Left ventricle myocardium inferior (tissue), 1 donor: ENCODE results near the gene ZNF785. TPM values are rescaled to one million over a fixed set of nuclear protein-coding genes. Genes with fewer than 3 reads are reported as not detected.

Experiments used
- DNase-seq: peaks from one replicate; pipeline ENCODE4 v3.0.0-alpha.2; 2020
- H3K27ac ChIP-seq: fragments of 200-600 bp; replicated peaks from 2 replicates; pipeline ENCODE4 v1.8.0; 2021
- H3K27me3 ChIP-seq: fragments of 200-600 bp; 2 replicates; pipeline ENCODE4 v1.8.0; 2021; ENCODE audit warnings: low read depth
- H3K36me3 ChIP-seq: fragments of 200-600 bp; 2 replicates; pipeline ENCODE4 v1.8.0; 2021
- H3K4me1 ChIP-seq: fragments of 200-600 bp; 2 replicates; pipeline ENCODE4 v1.8.0; 2021
- H3K4me3 ChIP-seq: fragments of 200-600 bp; 2 replicates; pipeline ENCODE4 v1.8.0; 2021; ENCODE audit warnings: mild to moderate bottlenecking, moderate library complexity
- H3K9me3 ChIP-seq: fragments of 200-600 bp; replicated peaks from 2 replicates; pipeline ENCODE4 v1.8.0; 2021
- intact Hi-C: fragments of 100-400 bp; cut with micrococcal nuclease; formaldehyde crosslinking; loops from one replicate; pipeline ENCODE4 v1.11.0; 2022
- total RNA-seq: library from RNA; stranded (reverse); fragmentation: NEBNext Ultra II Directional; extraction: Animal tissue kit (Norgen Biotek cat#: 25700); gene quantifications from one replicate; pipeline ENCODE4 v1.2.1, GENCODE V29; 2021
- TF ChIP-seq, protein P1 (sequence below): fragments of 200-600 bp; IDR thresholded peaks from 2 replicates; pipeline ENCODE4 v1.8.0; 2021; ENCODE audit warnings: antibody characterized with exemption, mild to moderate bottlenecking, borderline replicate concordance
- donor health status: DM: no; HTN: yes; CAD: no; lungs with severe emphysema.

Gene ZNF785
- total RNA-seq, 1 donor from 2014 or later, result 7.1 TPM

DNA sequence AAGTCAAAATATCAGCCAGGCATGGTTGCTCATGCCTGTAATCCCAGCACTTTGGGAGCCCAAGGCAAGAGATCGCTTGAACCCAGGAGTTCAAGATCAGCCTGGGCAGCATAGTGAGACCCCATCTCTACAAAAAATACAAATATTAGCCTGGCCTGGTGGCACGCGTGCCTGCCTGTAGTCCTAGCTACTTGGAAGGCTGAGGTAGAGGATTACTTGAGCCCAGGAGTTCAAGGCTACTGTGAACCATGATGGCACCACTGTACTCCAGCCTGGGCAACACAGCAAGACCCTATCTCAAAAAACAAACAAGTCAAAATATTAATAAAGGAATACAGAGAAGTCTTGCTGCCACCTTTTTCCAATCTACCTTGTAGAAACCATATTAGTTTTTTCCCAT lies 20.5 kb upstream of the ZNF785 start:
- Histone ChIP-seq H3K27ac (no peak overlapping the region), H3K36me3 (peaks cover 50% of the 10 kb centered on the region), H3K9me3 (peaks cover under 1% of the 10 kb centered on the region), H3K4me1 (peaks cover 46% of the 10 kb centered on the region), H3K4me3 (no peak overlapping the region), H3K27me3 (no peaks in the 10 kb centered on the region)
- DNase-seq, result no peak
- intact Hi-C loops, result no loop called here
- TF ChIP-seq, protein P1, sequence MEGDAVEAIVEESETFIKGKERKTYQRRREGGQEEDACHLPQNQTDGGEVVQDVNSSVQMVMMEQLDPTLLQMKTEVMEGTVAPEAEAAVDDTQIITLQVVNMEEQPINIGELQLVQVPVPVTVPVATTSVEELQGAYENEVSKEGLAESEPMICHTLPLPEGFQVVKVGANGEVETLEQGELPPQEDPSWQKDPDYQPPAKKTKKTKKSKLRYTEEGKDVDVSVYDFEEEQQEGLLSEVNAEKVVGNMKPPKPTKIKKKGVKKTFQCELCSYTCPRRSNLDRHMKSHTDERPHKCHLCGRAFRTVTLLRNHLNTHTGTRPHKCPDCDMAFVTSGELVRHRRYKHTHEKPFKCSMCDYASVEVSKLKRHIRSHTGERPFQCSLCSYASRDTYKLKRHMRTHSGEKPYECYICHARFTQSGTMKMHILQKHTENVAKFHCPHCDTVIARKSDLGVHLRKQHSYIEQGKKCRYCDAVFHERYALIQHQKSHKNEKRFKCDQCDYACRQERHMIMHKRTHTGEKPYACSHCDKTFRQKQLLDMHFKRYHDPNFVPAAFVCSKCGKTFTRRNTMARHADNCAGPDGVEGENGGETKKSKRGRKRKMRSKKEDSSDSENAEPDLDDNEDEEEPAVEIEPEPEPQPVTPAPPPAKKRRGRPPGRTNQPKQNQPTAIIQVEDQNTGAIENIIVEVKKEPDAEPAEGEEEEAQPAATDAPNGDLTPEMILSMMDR, result no peak

DNA sequence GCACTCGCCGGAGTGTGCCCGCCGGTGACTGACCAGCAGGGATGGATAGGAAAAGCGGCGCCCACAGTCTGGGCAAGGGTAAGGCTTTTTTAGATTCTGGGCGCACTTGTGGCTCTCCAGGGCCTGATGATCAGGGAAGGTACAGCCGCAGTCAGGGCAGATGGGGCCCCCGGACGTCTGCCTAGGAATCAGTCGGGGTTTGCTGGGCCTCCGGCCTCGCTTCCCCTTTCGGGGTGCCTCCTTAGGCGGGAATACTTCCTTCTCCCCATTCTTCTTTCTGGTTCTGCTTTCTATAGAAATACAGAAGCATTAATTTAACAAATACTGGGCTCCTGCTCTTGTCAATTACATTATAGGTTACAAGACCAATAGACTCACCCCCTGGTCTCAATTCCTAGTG lies 19.7 kb upstream of the ZNF785 start:
- TF ChIP-seq, protein P1, result no peak
- Histone ChIP-seq H3K4me1 (peaks cover 40% of the 10 kb centered on the region), H3K36me3 (peaks cover 50% of the 10 kb centered on the region), H3K9me3 (peaks cover 3% of the 10 kb centered on the region), H3K27me3 (no peaks in the 10 kb centered on the region), H3K4me3 (no peak overlapping the region), H3K27ac (peak overlapping the region; percentile 13)
- DNase-seq, result no peak
- intact Hi-C loops, result no loop called here

DNA sequence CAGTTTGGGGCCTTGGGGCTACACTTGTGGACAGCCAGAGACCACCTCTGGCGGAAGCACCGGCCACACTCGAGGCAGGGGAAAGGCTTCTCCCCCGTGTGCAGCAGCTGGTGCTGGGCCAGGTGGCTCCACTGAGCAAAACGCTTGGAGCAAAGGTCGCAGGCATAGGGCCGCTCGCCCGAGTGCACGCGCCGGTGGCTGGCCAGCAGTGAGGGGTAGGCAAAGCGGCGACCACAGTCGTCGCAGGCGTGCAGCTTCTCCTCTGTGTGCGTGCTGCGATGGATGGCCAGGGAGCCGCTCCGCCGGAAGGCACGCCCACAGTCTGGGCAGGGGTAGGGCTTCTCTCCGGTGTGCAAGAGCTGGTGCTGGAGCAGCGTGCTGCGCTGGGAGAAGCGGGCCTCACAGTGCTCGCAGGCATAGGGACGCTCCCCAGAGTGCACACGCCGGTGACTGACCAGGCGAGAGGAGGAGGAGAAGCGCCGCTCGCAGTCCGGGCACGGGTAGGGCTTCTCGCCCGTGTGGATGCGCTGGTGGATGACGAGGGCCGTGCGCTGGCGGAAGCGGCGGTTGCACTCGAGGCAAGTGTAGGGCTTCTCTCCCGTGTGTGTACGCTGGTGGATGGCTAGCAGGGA lies 18.9 kb upstream of the ZNF785 start:
- peaks cover 33% of the 10 kb centered on the region for H3K4me1 ChIP-seq
- H3K4me3 ChIP-seq, result no peak overlapping the region
- no peak for DNase-seq
- H3K9me3 ChIP-seq, result peaks cover 3% of the 10 kb centered on the region
- TF ChIP-seq, protein P1, result no peak
- H3K27ac ChIP-seq, result peak overlapping the region; percentile 25
- intact Hi-C loops, result no loop called here
- H3K36me3 ChIP-seq, result peaks cover 50% of the 10 kb centered on the region
- H3K27me3 ChIP-seq, result no peaks in the 10 kb centered on the region

DNA sequence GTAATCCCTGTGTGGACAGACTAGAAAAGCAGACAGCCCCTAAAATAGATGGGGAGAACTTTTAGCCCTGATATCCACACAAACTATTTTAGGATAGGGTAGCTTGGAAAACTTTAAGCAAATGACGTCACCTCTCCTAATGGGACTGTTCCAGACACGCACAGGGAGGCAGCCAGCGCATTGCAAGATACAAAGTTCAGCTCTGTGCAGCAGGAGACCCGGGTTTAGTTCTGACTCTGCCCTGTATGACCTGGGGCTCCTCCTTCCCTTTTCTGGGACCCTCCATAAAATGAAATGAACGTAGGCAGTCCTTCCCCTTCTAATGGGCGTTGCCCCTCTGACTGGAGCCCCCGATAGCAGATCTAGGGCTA lies 18.4 kb upstream of the ZNF785 start:
- Histone ChIP-seq H3K9me3 (peaks cover 3% of the 10 kb centered on the region), H3K27ac (peak overlapping the region; percentile 25), H3K4me3 (no peak overlapping the region), H3K36me3 (peaks cover 50% of the 10 kb centered on the region), H3K27me3 (no peaks in the 10 kb centered on the region), H3K4me1 (peaks cover 28% of the 10 kb centered on the region)
- DNase-seq, result no peak
- TF ChIP-seq, protein P1, result no peak
- intact Hi-C loops, result no loop called here

DNA sequence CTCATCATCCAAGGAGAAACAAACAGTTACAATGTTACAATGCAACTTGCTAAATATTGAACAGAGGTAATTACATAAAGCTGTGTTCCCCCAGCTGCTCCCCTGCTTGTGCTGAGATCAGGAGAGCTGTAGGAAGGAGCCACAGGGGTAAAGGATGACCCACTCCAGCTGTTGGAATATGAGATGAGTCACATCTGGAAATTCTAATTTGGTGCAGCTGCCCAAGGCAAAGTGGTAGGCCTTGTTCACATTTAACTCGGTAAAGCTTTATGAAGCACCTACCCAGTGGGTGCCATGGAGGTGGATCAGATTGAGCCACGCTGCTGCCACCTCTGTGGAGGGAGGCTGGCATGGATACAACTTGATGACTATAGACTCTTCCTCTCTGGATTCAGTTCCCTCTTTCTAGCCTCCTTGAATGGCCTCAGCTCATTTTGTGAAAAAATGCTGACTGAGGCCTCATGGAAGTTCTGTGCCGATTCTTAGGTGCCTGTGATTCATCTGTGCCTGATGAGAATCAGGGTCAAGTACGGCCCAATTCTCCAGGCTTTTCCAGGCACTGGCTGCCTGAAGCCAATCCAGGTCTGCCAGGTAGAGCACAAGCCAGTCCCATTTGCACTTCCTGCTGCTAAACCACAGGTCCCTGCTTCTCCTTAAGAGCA lies 17.2 kb upstream of the ZNF785 start:
- H3K36me3 ChIP-seq, result peaks cover 47% of the 10 kb centered on the region
- DNase-seq, result no peak
- H3K9me3 ChIP-seq, result peaks cover 3% of the 10 kb centered on the region
- intact Hi-C loops, result no loop called here
- TF ChIP-seq, protein P1, result no peak
- H3K4me1 ChIP-seq, result peaks cover 20% of the 10 kb centered on the region
- H3K27ac ChIP-seq, result peak overlapping the region; percentile 25
- H3K4me3 ChIP-seq, result no peak overlapping the region
- no peaks in the 10 kb centered on the region for H3K27me3 ChIP-seq
